Stimulated activated CD4-positive, alpha-beta T cell treated with anti-CD3 and anti-CD28 coated beads, Interleukin-2, amount 100 ng/mL, for 48 hours (primary cell): Measurements from ENCODE around the gene SPPL2B.
"Not testable (repeated sequence)": the region's sequence is repeated elsewhere in the genome, so short reads cannot be mapped to it uniquely, and the experiment has no call there.

ENCODE experiments used
- DNase-seq, 2 donors: peaks; one replicate each; pipeline ENCODE4 v3.0.0-alpha.2; 2020

SPPL2B gene

DNA sequence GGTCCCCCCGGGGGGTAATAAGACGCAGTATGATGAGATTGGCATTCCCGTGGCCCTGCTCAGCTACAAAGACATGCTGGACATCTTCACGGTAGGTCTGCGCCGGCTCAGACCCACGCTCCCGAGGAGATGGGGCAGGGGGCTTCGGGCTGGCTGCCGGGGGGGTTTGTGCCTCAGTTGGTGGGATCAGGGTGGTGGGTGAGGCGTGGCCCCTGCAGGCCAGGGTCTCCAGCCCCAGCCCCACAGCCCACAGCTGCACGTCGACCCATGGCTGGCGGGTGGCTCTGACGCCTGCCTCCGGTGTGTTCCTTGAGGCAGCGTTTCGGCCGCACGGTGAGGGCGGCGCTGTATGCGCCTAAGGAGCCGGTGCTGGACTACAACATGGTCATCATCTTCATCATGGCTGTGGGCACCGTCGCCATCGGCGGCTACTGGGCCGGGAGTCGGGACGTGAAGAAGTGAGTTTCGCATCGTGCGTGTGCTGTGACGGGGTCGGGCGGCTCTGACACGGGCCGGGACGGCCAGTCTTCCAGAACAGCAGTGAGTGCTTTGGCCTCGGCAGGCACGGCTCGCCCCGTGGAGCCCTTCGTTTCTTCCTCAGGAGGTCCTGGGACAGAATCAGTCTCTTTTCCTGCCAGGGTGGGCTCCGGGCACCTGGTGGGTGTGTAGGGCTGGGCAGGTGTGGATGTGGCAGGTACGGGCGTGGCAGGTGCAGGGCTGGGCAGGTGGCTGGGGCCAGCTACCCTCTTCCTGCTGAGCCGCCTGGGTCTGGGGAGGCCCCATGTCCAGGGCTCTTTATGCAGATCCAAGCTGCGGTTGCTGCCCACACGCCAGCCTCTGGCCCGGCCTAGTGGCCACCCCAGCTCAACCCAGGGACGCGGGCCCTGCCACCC, 10.5 kb downstream of the SPPL2B start:
- DNase-seq: no peak

DNA sequence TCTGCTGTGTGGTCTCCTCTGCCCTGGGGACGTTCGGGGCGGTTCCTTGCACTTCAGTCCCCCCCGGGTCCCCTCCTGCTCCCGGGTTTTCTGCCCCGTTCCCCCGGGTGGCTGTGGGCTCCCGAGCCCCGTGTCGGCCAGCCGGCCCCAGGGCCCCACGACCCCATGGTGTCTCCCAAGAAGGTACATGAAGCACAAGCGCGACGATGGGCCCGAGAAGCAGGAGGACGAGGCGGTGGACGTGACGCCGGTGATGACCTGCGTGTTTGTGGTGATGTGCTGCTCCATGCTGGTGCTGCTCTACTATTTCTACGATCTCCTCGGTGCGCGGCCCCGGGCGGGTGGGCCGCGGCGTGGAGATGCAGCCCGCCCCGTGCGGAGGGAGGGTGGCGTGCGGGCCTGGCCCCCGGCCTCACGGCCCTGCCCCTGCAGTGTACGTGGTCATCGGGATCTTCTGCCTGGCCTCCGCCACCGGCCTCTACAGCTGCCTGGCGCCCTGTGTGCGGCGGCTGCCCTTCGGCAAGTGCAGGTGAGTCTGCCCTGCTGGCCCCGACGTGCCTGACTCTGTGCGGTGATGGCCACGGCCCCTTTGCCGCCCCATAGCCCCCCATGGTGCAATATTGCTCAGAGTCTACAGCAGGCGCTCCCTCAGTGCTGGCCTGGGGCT, 11.3 kb downstream of the SPPL2B start:
- no peak for DNase-seq

DNA sequence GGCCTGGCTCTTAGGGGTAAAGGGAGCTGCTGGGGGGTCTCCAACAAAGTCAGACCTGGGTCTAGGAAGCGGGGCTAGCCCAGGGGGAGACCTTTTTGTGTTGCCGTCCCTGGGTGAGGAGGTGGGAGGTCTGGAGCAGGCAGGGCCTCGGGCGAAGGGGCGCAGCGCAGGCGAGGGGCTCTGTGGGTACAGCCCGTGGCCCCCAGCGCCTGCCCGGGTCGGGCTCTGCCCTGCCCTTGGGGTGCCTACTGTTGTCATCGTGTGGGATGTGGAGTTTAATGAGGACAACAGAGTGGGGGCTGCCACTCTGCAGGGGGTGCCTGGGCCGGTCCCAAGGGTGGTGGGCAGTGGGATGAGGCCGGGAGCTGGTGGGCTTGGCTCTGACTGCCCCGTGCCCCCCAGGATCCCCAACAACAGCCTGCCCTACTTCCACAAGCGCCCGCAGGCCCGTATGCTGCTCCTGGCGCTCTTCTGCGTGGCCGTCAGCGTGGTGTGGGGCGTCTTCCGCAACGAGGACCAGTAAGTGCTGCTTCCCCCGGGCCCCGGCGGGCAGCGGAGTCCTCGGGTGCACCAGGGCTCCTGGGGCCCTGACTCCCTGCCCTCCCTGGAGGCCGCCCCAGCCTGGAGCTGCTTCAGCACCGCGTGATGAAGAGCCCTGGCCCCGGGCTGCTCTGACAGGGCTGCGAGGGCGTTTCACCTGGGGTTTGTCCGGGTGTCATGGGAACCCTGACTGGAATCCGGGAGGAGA, 12.2 kb downstream of the SPPL2B start:
- no peak for DNase-seq

DNA sequence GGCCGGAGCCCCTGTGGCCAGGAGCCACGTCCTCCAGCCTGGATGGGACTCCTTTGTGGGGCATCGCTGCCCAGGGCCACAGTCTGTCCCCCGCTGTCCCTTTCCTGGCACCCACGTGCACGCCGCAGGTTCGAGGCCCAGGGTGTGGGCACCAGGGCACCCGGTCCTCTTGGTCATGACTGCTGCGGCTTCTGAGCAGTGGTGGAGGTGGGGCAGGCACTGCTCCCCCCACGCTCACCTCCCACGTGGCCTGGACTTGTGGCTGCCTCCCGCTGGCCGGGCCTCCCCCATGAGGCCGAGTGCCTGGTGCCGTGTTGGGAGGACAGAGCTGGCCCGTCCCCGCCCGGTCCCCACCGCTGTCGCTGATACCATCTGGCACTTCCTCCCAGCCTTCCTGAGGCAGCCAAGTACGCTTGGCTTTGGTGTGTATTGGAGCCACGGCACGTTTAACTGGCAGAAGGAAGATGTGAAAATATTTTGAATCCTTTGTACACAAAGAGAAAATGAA, 12.8 kb downstream of the SPPL2B start:
- no peak for DNase-seq

DNA sequence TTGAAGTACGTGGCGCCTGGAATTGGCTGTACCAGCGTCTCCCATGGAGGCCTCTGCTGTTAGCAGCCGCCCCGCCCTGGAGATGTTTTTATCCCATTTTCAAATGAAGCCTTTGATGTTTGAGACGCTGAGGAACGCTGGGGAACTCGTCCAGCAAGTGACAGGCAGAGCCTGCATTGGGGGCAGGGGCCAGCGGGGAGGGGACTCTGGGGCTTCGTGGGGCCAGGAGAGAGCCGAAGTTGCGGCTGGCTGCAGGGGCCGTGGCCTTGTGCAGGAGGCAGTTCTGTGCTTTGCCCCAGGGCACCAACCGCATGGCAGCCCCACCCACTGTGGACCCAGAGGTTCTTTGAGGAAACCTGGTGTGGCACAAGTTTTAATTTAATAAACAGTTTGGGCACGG, 13.5 kb downstream of the SPPL2B start:
- DNase-seq: no peak

DNA sequence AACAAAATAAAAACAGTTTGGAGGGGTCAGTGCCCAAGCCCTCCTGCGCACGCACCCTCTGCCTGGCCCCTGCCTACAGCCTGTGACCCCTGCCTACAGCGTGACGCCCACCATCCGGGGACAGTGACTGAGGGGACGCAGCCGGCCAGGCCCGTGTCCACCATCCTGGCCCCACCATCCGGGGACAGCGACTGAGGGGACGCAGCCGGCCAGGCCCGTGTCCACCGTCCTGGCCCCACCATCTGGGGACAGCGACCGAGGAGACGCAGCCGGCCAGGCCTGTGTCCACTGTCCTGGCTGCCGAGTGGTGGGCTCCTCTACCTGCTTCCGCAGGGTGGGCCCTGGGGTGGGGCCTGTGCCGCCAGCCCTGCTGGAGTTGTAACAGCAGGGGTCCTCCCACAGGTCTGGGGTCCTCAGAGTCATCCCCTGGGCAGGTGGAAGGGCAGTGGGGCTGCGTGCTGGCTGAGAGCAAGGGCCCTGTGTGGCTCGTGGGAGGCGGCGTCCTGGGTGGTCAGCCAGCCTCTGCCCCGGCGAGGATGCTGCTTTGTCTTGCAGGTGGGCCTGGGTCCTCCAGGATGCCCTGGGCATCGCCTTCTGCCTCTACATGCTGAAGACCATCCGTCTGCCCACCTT, 14.3 kb downstream of the SPPL2B start:
- DNase-seq: no peak

DNA sequence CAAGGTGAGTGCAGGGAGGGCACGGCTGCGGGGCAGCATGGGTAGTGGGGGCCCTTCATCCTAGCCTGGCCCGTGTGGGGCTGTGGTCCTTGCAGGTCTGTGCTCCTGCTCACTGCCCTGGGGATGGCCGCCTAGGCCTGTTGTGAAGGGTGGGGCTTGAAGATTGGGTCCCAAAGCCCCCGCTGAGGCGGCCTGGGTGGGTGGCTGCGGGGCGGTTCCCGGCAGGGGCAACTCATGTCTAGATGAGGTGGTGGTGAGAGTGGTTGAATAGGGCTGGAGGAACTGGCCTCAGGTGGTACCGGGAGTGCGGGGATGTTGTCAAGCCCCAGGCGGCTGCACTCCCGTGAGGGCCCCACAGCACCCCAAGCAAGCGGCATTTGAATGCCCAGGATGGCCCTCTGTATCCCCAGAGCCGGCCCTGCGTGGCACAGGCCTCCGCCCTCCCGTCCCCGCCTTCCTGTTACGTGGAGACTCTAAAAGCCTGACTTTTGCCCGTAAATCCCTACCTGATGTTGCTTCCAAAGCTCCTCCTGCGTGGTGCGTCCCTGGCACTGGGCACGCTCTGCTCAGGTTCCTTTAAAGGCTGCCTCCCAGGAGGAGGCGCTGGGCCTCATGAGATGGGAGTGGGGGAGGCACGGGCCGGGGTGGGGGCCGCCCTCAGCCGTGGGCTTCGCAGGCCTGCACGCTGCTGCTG, 15.0 kb downstream of the SPPL2B start:
- no peak for DNase-seq

DNA sequence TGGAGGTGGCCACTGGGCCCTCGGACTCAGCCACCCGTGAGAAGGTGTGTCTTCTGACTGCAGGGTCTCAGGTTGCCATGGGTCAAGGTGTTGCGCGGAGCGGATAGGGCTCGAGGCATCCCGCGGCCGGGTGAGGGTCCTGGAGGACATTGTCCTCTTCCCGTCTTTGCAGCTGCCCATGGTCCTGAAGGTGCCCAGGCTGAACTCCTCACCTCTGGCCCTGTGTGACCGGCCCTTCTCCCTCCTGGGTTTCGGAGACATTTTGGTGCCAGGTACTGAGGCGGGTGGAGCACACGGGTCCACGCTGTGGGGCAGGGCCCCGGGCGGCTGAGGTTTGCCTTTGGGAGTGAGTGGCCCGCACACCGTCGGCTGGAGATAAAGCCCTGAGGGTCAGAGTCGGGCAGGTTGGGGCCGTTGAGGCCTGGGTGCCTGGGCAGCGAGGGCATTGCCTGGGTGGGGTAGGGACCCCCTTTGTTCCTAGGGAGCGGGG, 15.9 kb downstream of the SPPL2B start:
- no peak for DNase-seq

DNA sequence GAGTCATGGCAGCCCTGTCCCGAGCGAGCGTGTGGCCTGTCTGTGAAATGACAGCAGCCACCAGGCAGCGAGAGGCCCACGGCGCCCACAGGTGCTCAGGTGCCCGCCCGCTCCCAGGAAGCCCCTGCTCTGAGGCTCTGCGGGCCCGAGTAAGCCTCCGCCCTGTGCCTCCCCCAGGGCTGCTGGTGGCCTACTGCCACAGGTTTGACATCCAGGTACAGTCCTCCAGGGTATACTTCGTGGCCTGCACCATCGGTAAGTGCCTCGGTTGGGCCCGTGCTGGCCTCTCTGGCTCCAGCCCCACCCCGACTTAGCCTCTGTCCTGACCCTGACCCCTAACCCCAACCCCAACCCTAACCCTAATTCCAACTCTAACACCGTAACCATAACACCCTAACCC, 16.6 kb downstream of the SPPL2B start:
- DNase-seq: no peak

DNA sequence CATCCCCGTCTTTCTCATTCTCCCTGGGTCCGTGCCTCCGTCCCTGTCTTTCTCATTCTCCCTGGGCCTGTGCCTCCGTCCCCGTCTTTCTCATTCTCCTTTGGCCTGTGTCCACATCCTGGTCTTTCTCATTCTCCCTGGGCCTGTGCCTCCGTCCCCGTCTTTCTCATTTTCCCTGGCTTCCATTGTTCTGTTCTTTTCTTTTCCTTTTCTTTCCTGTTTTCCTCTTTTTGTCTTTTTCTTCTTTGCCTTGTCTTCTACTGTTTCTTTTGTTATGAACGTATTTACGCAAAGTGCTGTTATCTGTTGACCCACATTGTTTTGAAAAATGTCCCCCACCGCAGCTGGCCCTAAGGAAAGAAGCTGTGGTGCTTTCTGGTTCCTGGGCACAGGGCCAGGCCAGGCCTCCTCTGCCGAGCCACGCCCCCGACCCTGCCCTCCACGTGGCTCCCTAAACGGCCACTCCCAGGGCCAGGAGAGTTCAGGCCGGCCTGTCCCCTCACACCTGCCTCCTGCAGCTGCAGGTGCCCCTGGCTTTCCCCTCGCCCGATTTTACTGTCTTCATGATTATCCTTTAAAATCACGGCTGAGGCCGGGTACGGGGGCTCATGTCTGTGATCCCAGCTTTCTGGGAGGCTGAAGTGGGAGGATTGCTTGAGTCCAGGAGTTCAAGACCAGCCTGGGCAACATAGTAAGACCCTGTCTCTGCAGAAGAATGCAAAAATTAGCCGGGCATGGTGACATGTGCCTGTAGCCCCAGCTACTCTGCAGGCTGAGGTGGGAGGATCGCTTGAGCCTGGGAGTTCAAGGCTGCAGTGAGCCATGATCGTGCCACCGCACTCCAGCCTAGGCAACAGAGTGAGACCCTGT, 17.5 kb downstream of the SPPL2B start:
- DNase-seq: no peak

DNA sequence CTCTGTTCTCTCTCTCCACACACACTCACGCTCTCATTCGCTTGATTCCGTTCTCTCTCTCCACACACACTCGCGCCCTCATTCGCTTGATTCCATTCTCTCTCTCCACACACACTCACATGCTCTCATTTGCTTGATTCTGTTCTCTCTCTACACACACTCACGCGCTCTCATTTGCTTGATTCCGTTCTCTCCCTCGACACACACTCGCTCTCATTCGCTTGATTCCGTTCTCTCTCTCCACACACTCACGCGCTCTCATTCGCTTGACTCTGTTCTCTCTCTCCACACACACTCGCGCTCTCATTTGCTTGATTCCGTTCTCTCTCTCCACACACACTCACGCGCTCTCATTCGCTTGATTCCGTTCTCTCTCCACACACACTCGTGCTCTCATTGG, 21.3 kb downstream of the SPPL2B start:
- not testable (repeated sequence) for DNase-seq

DNA sequence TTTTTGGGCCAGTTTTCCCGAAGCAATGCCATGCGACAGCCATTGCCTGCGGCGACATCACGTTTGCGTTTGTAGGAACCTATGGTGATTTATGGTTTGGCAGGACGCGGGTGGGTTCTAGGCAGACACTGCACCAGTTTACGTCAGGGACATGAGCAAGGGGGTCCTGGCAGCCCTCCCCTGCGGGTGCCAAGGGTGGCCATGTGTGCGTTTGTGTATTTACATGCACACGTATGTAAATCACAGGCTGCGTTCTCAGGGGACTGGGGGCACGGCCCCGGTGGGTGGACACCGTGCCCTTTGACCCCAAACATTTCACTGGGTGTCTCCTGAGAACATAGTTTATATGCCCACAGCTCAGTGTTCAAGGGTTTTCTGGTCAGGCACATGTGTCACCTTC, 22.2 kb downstream of the SPPL2B start:
- DNase-seq: no peak

DNA sequence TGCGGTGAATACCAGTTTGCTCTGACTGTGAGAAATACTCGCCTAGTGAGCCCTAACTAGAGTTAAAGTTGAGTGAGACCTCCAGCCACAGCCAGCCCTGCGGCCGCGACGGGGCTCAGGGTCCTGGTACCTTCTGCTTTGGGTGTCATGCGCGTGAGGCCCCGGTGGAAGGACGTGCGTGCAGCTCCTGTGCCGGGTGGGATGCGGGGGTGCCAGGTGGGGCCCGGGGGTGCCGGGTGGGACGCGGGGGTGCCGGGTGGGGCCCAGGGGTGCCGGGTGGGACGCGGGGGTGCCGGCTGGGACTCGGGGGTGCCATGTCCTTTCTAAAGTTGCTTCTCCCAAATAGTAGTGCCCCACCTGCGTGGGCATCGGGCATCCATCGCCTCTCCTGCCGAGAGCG, 23.1 kb downstream of the SPPL2B start:
- DNase-seq: no peak

DNA sequence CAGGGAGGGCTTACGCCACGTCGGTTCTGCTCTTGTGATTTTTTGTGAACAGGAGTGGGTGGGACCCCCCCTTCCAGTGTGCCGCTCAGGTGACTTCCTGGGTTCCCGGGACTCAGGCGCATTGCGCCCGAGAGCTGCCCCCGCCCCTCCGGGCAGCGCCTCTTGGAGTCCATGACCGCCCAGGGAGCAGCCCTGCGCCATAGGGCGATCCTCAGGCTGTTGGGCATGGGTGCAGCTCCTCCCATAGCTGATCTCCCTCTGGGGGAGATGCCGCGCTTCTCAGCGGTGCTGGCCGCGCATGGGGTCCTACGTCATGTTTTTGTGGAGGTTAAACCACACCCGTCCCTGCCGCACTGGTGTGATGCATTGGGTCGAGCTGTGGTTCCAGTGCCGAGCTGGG, 23.6 kb downstream of the SPPL2B start:
- DNase-seq: no peak

DNA sequence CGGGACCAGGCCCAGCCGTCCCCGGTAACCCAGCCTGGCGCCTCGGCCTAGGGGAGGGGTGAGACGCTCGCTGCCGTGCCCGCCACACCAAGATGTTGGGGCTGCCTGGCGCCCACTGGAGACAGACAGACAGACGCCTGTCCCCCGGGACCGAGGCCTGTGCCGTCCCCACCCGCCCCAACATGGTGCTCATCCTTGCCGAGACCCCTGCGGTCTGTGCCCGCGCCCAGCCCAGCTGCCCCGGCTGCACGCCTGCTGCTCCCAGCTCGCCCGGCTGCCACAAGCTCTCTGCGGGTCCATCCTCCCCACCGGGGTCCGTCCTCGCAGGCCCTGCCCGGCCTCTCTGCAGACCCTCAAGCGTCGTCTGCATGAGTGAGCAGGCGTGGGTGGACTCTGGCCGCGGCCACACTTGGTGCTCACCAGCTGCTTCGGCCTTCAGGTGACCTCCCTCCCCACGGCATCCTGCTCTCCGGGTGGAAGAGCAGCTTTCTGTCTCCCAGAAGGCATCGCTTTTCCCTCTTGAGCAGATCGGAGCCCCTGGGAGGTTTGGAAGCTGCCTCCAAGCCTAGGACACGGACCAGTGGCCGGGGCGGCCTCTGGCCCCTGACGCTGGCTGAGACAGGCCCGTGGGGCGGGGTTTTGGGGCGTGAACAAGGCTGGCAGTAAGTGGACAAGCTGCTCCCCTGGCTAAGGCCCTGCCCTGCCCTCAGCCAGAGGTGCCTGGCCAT, 24.8 kb downstream of the SPPL2B start:
- DNase-seq: no peak

DNA sequence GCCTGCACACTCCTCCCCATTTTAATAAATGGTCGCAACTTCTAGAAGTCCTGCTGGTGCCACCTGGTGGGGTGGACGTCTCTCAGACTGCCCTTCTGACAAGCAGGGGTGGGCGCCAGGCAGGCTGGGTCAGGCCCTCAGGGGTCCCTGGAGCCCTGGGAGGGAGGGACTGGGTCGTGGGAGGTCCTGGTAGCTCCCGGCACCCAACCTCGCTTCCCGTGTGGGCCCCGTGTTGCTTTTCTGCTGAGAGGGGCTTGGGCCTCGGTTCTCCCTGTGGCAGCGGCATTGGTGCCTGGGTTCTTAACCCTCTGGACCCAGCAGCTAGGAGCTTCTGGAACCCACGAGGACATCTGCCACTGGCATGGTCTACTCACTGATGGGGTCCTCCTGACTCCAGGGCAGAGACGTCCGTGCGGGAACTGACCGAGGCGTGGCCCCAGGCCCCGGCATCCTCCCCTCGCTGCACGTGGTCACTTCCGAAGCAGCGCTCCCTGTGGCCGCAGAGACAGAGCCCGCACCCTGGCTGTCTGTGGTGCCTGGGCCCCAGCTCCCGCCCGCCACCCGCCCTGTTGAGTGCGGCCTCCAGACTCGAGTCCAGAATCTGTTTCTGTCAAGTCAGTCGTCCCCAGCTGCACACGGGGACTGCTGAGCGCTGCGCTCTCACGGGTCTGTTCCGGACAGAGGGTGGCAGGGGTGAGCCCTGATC, 25.6 kb downstream of the SPPL2B start:
- DNase-seq: no peak

DNA sequence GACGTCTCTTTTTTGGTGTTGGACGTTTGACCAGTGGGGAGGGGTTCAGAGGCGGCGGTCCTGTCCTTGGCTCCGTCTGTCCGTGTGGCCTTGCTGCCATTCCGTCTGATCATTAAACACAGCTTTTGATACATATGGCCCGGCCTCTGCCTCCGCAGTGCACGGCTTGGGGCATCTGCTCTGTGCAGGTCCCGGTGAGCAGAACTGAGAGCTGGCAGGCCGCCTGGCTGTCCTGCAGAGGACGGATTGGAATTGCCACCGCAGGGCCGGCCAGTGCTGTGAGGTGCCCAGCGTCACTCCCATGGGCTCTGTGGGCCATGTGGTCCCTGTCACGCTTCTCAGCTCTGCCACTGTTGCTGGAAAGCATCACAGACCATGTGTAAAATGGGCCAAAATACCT, 26.2 kb downstream of the SPPL2B start:
- DNase-seq: no peak

DNA sequence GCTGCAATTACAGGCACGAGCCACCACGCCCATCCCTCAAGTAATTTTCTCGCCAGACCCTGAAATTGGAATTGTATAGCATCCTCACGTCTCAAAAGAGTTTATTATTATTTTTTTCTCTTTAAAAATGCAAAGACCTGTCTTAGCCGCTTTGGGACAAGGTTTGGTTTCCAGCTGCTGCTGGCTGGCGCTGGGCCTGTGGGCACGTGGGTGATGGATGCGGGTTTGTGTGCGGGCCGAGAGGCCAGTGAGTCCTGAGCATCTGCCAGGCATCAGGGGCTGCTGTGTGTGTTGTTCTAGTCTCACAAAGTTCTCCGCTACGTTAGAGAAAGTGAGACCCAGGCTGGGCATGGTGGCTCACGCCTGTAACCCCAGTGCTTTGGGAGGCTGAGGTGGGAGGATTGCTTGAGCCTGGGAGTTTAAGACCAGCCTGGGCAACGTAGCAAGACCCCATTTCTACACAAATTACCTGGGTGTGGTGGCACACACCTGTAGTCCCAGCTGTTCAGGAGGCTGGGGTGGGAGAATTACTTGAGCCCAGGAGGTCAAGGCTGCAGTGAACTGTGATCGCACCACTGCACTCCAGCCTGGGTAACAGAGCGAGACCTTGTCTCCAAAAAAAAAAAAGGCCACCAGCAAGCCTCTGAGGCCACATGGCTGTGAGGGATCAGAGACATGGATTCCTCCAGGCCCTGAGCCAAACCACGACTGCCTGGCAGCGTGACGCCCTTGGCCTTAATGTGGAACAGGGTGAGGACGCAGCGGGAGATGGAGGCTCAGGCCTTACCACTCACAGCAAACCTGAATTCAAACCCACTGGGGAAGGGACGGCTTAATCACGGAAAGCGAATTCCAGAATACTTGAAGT, 26.9 kb downstream of the SPPL2B start:
- DNase-seq: no peak
